HG03280 (cell line): Measurements from ENCODE around the gene CACNA1I.

ENCODE experiments used
- ATAC-seq: cut with Tn5 transposase; IDR thresholded peaks from one replicate; pipeline ENCODE4 v1.9.1; 2021; ENCODE audit warnings: mild to moderate bottlenecking, moderate library complexity; ENCODE audit not compliant: unreplicated experiment

Gene CACNA1I

DNA sequence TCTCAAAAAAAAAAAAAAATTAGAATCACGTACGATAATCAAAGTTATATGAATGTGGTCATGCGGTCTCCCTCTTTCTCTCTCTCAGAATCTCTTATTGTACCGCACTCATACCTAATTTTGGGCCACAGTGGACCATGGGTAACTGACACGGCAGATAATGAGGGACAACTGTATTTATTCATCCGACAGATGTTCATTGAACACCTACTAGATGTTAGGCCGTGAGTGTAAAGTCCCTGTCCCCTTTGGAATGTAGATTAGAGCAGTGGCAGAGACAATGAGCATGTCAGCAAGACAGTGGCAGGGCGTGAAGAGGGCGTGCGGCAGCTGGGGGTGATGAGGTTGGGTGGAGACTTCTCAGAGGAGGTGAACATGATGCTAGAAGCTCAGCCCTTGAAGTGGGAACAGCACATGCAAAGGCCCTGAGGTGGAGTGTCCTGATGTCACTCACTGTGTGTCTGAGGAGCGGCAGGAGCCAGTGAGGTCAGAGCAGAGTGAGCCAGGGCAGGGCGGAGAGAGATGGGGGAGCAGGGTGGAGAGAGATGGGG is 25.1 kb downstream of the CACNA1I start:
- no peak for ATAC-seq

DNA sequence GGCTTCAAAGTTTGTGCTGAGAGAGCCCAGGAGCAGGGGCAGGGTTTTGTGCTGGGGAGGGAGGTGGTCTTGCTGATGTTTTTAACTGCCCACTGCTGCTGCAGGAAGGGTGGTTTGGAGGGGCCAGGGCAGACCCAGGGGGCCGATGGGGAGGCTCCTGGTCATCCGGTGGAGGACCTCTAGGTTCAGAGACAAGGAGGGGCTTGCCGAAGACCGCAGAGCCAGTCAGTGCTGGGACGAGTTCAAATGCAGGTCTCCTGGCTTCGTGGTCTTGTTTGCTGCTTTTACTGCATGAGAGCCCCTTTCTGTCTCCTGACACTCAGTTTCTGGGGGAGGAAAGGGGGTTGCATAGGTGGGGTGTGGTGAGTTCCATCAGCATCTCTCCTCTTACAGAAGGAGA is 26.0 kb downstream of the CACNA1I start:
- no peak for ATAC-seq

DNA sequence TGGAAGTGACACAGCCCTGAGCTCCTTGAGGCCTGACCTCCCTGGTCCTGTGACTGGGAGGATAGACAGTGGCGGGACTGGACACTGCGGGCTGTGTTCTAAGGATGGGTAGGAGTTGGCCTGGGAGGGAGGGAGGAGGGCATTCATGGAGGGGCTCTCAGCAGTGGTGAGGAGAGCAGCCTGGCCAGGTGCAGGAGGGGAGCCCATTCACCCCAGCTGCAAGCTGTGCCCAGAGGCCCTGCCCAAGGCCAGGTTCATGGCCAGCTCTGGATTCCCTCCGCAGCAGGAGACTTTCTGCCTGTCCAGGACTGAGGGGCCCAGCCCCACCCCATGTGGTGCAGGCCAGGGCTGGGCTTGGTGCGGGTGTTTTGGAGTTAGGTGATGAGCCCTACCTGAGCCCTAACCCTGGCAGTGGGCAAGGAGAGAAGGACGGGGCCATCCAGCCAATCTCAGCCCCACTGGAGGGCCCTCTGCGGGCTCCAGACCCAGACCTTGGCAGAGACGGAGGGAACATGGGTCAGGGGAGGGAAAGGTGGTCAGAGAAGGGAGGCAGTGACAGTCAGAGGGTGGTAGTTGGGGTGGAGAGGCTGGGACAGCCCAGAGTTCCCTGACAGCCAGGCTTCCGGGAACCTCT is 26.8 kb downstream of the CACNA1I start:
- ATAC-seq = no peak

DNA sequence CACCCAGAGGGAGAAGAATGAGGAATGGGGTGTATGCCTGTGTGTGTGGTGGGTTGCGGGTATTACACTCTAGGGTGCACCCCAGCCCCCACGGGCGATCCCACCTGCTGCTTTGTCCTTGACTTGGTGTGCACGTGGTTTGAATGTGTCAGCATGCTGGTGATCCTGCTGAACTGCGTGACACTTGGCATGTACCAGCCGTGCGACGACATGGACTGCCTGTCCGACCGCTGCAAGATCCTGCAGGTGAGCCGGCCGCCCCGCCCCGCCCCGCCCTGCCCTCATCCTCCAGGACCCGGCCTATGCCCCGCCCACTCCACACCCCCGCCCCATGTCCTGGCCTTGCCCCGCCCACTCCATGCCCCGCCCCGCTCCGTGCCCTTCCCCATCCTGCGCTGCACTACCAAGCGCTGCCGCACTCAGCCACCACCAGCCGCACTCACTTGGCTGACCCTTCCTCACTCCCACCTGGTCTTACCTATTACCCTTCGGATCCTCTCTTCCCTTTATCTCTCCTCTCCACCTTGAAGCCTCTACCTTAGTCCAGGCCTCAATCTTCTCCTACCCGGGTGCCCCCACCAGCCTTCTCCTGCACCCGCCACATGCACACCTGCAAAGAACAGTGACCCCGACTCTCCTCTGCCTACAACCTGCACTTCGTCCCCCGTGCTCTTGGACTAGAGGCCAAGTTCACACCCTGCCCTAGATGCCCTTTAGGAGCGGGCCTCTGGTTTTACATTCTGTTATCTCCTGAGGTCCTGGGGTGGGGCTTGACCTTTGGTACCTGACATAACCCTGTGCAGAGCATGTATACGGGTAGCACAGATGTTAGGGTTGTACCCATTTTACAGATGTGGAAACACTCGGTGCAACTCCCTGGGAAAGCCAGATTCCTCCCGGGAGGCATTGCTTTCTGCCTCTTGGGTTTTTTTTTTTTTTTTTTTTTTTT is 27.7 kb downstream of the CACNA1I start:
- ATAC-seq = no peak

DNA sequence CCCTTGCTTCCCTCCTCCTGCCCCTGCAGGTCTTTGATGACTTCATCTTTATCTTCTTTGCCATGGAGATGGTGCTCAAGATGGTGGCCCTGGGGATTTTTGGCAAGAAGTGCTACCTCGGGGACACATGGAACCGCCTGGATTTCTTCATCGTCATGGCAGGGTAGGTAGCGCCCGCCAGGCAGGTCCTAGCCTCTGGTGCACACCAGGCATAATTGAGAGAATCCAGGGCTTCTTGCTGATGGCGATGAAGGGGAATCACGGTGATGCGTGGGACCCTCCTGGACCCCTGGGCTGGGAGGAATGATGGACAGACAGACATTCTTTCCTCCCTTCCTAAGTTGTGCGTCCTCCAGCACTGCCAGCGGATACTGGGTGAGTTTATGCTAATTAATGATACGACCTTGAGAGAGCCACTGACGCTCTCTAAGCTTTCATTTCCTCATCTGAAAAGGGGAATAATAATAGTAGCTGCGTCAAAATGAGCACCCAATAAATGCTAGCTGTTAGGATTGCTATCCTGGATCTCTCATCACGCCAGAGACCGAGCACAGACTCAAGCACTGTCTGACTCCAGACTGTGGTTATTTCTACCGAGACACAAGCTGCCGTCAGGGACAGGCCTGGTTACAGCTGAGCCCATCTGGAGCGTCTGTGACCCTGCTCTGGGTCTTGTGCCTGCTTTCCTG is 30.1 kb downstream of the CACNA1I start:
- no peak for ATAC-seq

DNA sequence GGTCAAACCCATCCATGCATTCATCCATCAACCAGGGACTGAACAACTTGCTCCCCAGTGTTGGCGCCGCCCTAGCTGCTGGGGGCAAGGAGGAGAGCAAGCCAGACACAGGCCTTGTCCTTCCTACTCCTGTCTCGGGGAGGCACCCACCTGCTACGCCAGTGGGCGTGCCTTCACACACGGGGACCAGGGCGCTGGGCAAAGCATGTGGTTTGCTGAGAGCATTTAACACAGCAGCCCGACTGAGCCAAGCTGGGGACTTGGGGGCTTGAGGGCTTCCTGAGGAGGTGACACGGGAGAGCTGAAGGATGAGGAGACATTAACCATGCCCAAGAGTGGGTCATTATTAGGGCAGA is 30.6 kb downstream of the CACNA1I start:
- no peak for ATAC-seq

DNA sequence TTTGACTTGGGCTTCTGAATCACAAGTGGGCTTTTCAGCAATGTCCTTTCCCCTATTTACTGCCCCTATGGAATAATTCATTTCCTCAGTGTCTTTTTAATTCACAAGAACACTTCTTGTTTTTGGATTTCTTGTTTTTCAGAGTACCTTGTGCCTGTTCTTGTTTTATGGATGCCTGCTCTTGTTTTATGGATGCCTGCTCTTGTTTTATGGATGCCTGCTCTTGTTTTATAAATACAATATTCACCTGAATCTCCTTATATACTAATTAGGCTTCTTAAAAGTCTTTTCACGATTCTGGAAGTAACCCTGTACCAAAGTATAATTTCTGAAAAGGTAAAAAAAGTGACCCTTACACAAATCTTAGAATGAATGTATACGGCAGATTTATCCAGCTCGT is 32.8 kb downstream of the CACNA1I start:
- no peak for ATAC-seq

DNA sequence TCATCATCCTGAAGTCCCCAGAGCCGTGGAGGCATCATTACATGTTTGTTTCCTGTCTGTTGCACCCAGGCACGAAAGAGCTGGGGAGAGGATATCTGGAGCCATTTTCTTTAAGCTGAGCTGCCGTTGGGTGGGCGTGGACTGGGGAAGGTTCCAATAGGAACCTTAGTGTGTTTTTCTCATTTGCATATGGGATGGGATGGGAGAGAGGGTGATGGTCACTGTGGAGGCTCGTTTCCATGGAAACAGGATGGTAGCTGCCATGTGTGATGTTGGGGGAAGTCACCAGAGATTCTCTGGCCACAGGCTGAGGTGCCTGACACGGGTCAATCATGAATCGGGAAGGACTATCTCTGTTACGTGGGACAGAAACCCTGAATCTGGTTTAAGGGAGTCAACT is 39.7 kb downstream of the CACNA1I start:
- no peak for ATAC-seq

DNA sequence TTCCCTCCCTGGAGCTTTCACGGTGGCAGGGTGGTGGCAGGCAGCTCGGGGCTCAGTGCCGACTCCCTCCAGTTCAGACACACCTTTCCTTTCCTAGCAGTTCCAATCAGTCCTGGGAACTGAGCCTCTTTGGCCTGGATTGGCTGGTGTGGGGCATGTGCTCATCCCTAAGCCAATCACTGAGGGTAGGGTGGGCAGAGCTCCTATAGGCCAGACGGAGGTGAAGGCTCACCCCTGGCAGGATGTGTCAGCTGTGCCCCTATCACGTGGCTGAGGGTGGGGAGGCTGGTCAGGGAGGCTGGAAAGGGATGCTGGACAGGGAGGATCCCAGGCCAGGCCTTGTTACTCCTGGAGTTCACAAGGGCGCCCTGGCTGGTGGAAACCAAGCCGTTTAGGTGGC is 40.2 kb downstream of the CACNA1I start:
- no peak for ATAC-seq

DNA sequence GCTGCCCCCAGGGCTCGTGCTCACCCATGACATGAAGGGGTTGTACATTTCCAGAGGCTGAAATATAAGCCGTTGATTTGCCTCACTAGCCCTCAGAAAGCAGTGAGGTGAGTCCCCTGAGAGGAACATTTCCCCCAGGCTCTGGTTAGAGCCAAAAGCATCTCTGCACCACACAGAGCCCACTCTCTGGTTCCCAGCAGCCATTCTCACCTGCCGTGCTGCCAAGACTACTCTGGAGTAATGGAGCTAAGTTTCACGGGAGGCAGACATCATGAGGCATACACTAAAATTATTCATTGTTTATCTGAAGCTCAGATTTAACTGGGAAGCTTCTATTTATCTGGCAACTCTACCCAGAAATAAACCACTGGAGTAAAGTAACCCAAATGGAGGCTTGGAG is 40.8 kb downstream of the CACNA1I start:
- no peak for ATAC-seq

DNA sequence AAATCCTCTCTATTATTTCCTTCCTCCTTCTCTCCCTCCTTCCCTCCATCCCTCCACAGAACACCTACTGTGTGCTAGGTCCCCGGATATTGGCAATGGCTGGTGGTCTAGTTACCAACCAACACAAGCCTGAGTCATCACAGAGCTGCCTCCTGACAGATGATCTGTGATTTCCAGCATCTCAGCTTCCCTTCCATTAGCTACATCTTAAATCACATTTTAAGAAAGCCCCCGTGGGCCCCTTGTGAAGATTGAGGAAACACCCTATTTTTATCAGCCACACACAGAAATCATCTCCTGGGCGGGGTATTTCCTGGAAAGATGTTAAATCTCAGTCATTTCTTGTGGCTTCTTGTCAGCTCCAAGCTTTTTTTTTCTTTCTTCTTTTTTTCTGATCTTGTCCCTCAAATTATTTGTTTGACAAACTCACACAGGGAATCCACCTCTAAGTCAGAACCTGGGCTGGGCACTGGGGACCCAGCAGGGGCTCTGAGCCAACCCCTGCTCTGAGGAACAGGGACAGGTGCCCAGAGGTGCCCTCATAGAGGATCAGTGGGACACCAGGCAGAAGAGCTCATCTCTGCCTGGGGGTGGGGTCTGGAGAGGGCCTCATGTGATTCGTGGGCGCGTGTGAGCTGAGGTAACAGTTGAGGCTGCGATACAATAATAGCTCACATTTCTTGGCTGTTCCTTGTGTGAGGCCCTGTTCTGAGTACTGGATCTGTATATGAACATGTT is 42.4 kb downstream of the CACNA1I start:
- no peak for ATAC-seq

DNA sequence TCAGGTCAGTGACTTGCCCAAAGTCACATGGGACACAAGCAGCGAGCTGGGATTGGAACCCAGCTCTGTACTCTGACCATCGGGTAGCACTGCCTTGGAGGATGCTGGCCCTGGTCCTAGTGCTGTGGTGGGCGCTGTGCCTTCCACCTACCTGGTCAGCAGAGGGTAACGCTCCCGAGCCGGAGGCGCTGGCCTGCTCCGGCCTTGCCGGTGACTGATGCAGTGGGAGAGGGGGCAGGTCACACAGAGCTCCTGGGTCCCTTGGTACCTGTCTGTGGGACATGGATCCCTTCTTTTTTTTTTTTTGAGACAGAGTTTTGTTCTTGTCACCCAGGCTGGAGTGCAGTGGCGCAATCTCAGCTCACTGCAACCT is 43.0 kb downstream of the CACNA1I start:
- ATAC-seq = no peak

DNA sequence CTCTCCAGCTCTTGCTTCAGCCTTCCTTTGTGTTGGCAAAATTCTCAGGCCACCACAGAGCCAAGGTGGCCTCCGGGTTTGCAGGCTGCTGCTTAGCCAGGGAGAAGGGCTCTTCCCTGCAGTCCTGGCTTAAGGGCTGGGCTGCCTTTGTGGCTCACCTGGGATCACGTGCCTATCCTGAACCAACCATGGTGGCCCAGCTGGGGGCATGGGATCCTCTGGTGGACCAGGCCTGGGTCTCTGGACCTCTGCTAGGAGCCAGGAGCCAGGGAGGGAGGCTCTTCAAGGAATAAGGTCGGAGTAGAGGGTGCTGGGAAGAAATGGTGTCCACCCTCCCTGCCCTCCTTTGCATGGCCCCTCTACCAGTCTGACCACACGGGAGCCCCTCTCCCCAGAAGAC is 43.9 kb downstream of the CACNA1I start:
- no peak for ATAC-seq

DNA sequence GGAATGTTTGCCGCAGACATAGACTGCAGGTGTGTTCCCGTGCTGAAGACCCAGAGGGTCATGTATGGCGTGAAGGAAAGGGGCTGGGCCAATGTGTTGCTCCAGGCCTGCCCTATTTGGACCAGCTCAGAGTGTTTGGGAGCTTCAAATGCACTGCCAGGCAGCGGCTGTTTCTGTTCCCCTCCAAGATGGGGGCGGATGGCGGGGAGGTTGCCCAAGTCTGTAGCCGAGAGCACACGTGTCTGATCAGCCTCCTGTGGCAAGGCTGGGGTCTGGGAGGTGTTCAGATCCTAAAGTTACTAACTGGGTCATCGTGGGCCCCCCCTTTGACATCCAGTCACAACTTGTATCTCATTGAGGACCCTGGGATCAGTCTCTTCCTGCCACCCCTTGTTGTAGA is 45.5 kb downstream of the CACNA1I start:
- ATAC-seq = no peak

DNA sequence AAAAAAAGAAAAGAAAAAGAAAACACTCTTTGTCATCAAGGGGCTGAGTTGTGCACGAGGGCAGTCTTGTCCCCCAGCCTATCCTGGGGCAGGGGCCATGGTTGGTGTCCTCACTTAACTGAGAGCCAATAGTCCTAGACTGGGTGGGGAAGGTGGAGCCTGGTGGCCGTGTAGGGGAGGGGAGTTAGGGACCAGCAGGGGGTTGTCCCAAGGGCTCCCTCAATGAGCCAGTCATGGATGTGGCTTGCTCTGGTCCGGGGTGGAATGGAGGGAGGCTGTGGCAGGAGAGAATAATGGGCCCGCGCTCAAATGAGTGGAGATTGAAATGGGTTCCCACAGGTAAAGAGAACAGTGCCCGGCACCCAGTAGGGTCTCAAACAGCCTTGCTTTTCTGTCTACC is 46.2 kb downstream of the CACNA1I start:
- no peak for ATAC-seq

DNA sequence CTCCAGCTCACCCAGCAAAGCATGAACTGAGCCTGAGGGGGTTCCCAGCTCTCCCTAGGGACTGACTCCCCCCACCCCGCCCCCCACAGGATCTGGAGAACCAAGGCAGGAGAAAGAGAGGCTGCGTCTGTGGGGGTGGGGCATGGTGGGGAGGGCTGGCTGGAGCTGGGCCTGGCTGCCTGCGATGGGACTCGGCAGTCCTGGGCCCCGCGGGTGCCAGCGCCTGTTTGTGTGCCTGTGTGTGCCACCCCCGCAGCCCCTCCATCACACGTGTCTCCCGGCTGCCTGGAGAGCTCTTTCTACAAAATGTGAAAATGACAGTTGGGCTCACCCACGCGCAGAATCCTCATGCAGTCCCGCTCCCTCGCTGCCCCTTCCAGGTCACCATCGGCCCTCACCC is 46.8 kb downstream of the CACNA1I start:
- no peak for ATAC-seq

DNA sequence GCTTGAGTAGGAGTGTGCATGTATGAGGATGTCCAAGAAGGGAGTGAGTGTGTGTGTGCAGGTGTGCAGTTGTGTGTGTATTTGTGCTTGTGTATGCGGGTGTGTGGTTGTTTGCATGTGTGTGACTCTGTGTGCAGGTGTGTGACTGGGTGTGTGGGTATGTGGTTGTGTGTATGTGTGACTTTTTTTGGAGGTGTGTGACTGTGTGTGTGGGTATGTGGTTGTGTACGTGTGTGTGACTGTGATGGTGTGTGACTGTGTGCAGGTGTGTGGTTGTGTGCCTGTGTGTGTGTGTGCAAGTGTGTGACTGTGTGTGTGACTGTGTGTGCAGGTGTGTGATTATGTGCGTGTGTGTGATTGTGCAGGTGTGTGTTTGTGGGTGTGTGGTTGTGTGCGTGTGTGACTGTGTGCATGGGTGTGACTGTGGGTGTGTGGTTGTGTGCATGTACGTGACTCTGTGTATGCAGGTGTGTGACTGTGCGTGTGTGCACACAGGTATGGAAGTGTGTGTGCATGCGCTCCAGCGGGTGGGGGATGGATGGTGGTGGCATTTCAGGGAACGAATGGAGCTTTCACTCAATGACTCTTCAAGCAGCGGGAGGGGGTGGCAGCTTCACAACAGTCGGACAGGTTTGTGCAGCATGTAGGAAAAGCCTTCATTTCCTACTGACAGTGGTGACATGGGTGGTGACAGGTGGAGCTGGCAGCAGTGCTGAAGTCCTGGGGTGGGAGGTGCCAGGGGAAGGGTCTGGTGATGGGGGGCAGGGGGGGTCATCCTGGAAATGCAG is 47.6 kb downstream of the CACNA1I start:
- ATAC-seq = no peak

DNA sequence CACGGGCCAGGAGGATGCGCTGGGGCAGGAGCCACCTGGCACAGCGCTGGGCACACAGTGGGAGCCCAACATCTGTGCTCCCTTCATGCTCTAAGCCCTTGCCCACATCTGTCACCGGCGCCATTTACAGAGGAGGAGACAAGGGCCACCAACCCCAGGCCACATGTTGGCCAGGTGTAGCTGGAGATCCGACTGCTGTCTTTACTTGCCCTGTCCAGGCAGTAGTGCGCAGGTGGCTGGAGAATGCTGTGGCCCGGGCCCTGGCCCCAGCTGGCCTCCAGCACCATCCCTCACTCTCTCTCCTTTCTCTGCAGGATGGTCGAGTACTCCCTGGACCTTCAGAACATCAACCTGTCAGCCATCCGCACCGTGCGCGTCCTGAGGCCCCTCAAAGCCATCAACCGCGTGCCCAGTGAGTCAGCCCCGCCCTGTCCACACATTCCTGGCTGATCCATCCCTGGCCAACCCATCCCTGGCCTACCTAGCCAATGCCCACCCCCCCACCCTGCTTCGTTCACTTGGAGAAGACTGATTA is 48.5 kb downstream of the CACNA1I start:
- no peak for ATAC-seq

DNA sequence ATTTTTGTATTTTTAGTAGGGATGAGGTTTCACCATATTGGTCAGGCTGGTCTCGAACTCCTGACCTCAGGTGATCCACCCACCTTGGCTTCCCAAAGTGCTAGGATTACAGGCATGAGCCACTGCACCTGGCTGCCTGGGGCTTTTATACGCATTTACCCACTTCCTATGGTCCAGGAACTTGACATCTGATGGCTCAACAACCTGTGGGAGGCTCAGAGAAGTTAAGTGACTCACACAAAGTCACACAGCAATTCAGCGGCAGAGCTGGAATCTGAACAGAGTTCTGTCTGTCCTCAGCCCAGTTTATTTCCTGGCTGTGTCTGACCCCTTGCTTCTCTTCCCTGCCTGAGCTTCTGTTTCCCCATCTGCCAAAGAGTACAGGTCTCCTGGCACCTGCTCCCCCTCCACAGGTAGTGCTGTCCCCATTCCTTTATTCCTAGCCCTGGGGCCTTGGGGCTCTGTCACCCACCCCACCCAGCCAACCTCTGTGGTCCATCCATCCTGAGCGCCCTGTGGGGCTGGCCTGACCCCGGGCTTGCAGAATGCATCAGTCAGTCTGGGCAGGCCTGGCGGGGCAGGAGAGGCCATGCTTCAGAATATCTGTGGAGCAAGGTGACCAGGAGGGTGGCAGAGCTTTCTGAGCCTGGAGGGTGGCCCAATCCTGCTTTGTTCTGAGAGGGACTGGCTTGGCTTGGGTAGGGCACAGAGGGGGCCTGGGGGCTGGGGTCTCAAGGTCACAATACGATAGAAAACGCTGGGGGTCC is 50.6 kb downstream of the CACNA1I start:
- no peak for ATAC-seq
